ENCODE measurements around the gene RO60.
A peak's percentile ranks its signal among the peaks of the same experiment; 100 is the strongest.
"Not testable (repeated sequence)": the region's sequence is repeated elsewhere in the genome, so short reads cannot be mapped to it uniquely, and the experiment has no call there.

Gene RO60

GRCh38 chr1:193059282-193060114 is at the start of gene RO60, which contains the start of gene UCHL5:
RO60 (plus strand) TSS chr1:193059612; CDS start chr1:193069055, 9,443 bp downstream.
UCHL5 (minus strand) TSS chr1:193059360; CDS start chr1:193059260, 100 bp downstream.
- DNase-seq: peak; percentile 94

DNA sequence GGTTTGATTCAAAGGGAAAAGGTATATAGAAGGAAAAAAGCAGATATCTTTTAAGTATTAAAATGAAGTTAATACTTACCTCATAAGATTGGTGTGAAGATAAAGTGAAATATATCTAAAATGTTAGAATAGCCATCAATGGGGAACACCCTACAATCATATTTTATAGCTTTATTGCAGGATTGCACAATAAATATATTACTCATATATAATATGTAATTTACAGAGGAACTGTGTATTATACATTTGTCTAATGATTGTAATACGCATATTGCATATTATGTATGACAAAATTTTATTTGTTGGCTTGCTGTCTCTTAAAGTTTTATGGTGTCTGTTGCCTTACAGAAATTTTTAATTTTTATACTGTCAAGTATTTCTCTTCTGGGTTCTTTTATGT is 48.0 kb upstream of the RO60 start:
- no peak for DNase-seq

GRCh38 chr1:193013005-193013404 is 46.4 kb upstream of the RO60 start:
- no peak for DNase-seq

GRCh38 chr1:193013707-193014106 is 45.7 kb upstream of the RO60 start:
- DNase-seq: no peak

GRCh38 chr1:193014400-193014799 is 45.0 kb upstream of the RO60 start:
- no peak for DNase-seq

GRCh38 chr1:193016788-193017187 is 42.6 kb upstream of the RO60 start:
- DNase-seq: no peak

DNA sequence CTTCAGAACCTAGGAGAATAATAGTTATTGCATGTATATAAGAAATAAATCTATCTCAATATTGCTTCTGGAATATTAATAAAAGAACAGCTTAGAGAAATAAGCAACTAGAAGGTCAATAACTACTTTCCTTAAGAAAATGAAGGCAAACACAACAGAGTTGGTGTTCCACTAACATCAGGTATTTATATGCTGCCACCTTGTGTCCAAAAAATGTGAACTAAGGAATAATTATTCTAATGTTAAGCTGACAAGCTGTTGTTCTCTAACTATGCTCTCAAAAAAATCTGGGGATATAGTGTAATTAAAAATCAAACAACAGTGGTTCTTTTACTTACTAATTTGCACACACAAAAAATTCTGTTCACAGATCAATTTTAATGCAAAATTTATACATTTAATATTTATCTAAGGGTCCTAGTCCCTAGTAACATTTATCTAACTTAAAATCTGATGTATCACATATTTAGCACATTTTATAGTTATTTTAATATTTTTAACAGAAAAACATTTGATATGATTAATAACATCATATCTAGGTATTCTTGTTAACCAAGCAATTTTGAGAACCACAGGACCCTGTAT is 39.9 kb upstream of the RO60 start:
- DNase-seq: no peak

DNA sequence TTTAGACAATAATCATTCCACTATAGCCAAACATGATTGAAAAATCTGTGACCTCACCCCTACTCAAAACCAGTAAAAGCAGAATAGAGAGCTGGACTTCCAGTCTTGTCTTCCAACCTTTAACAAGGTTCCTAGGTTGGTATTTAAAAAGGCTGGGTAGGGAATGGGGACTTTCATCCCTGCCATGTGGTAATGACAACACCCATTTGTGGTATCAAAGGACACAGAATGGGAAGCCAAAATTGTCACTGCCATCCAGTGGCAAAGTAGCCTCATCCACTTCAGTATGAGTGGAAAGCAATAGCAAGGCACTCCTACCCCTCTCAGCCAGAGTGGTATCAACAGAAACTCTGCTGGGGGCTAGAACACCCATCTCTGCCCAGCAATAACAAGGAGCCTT is 34.2 kb upstream of the RO60 start:
- DNase-seq: no peak

DNA sequence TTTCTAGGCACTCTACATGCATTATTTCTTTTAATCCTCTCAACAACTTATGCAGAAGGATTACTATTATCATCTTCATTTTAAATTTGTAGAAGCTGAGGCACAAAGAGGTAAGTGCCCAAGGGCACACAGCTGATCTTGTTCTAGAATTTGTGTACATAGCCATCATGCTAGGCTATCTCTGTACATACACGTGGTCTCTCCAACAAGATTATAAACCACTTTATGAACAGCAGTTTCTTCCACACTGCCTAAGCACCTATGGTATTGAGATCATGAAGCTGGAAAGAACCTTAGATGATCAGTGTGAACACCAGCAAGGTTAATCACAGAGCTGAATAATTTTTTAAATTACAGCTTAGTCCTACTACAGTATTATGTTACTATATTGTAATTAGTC is 29.1 kb upstream of the RO60 start:
- no peak for DNase-seq

DNA sequence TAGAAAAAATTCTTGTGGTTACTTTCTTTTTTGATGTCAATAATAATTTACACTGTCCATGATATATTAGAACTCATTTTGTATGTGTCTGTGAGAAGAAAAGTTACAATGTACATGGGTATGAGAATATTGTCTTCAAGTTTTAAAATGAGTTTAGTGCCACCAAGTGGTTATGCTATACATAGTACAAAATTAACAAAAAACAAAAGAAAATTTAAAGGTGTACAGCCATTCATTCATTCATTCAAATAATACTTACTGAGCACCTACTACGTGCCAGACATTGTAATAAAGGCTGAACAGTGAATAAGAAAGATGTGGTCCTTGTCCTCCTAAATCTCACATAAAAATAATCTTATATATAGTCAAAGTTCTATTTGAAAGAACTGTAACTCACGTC is 28.0 kb upstream of the RO60 start:
- DNase-seq: no peak

DNA sequence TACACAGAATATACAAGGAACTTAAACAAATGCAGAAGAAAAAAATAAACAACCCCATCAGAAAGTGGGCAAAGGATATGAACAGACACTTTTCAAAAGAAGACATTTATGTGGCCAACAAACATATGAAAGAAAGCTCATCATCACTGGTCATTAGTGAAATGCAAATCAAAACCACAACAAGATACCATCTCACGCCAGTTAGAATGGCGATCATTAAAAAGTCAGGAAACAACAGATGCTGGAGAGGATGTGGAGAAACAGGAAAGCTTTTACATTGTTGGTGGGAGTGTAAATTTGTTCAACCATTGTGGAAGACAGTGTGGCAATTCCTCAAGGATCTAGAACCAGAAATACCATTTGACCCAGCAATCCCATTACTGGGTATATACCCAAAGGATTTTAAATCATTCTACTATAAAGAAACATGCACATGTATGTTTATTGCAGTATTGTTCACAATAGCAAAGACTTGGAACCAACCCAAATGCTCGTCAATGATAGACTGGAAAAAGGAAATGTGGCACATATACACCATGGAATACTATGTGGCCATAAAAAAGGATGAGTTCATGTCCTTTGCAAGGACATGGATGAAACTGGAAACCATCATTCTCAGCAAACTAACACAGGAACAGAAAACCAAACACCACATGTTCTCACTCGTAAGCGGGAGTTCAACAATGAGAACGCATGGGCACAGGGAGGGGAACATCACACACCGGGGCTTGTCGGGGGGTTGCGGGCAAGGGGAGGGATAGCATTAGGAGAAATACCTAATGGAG is 26.6 kb upstream of the RO60 start:
- DNase-seq: not testable (repeated sequence)

DNA sequence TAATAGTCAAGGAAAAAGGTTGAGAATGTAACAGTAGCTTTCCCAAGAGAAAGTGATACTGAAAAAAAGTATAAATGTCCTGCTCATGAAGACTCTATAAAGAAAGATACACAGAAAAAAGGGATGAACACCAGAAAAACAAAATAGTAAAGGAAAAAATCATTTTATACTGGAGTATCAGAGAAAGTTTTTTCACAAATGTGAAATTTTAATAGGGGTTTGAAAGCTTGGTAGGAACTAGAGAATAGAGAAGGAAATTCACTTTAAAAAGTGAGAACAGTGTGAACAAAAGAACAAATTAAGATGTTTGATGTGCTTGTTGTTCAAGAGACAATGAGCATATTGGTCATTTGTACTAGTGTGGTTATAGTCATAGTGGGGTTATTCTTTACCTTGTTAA is 25.8 kb upstream of the RO60 start:
- no peak for DNase-seq

- no peak for DNase-seq
These were observed 22.9 kb upstream of the RO60 start for GRCh38 chr1:193036337-193037047.

DNA sequence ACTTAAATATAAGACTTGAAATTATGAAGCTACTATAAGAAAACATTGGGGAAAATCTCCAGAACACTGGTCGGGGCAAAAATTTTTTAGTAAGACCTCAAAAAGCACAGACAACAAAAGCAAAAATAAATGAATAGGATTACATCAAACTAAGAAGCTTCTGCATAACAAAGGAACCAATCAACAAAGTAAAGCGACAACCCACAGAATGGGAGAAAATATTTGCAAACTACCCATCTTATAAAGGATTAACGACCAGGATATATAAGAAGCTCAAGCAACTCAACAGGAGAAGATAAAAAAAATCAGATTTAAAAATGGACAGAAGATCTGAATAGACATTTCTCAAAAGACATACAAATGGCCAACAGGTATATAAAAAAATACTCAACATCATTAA is 19.4 kb upstream of the RO60 start:
- DNase-seq: no peak

DNA sequence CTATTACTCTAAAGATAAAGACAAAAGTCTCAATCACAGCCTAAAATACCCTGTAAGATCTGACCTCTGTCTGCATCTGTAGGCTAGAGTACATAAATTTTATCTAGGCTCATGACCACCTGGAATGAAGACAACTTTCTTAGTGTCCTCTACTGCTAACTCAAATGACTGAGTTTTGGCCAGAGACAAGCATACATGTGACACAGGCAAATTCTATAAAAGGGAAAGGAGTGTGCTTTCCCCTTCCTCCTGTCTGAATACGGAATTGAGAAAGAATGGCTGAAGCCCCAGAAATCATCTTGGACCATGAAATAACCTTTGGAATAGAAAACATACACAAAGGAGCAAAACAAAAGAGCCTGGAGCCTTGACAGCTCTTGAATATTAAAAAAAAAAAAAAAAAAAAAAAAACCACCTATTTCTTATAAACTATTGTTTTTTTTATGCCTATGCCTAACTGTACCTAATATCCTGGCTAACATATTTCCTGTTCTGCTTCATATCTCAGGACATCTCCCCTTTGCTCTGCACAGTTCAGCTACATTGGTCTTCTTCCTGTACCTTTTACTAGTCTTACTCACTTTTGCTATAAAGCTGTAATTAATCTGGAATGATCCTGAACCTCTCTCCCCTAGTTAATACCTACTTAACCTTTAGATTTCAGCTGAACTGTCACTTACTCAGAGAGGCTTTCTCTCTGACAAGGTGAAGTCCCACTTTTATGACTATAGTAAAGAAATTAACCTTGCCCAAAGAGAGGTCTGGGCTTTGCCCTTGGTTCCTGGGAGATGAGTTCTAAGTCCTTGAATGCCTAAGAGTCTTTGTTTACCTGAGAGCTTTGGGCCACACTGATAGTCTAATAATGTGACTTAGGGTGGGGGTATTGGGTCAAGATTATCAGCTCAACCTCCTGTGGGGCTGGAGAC is 16.4 kb upstream of the RO60 start:
- DNase-seq: no peak

- DNase-seq: not testable (repeated sequence)
These were observed 10.5 kb upstream of the RO60 start for GRCh38 chr1:193048913-193049312.

DNA sequence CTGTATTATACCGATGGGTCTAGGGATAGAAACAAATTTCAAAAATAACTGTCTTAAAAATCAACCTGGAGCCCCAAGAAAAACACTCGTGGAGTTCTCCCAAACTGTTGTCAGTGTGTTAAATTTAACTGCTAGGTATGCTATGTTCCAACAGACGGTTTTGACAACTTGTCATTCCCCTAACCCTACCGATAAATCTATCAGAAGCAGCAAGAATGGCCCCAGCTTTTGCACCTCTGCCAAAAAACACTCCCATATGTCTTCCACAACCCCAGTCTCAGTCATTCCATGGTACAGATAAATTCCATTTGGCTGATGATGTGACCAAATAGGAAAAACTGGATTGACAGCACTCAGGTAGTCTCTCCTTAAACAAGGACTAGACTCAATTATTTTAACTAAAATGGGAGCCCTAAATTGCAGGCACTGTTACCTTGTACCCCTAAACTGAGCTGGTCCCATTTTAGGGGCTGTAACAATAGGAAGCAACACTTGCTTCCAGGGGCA is 5.2 kb upstream of the RO60 start:
- DNase-seq: no peak

GRCh38 chr1:193058529-193059281 is 707 bp upstream of the RO60 start:
- DNase-seq: no peak

DNA sequence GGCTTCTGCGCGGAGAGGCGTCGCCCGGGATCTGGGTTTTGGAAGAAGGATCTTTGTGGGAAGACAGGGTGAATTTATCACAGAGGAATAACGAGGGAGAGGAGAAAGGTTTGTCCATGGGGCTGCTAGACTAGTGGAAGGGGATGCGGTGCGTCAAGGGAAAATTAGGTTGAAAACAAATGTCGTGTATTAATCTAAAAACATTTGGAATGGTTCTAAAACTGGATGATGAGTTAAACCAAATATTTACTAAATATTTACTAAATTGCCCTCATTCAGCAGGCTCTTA is 647 bp downstream of the RO60 start:
- DNase-seq: no peak

DNA sequence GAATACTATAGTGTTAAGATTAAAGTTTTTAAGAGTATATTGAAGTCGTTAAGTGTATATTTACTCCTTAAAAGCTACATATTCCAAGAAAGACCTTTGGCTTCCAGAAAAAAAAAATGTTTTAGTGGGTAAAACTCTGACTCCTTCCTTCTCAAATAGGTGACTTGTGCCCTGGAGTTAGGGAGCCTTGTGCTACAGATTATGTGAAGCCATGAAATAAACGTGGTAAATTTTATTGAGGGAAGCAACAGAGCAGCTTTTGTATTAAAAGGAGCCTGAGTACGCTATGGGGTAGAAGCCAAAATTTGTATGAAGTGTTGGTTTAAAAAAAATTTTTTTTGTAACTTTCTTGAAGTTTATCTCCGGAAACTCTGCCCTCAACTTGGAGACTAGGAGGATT is 994 bp downstream of the RO60 start:
- DNase-seq: no peak

DNA sequence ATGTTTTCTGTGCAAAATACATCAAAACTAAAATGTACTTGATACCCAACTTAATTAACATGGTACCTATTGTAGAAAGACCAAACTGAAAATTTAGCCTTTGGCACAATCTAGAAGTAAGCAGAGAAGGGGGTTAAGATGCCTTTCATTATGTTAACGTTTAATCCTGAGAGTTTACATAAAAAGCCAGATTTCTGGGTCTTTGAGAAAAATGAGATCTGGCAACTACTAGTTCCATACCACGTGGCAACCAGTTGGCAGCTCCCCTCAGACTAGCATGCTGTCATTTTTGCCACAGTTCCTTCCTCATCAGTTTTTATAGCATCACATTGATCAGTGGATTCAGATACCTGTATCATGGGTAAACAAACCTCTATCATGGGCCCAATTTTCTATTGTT is 1.5 kb downstream of the RO60 start:
- DNase-seq: no peak
